HEK293 (cell line): ENCODE measurements around the gene IGSF23.

Experiments
- PRDM1 ChIP-seq: fragments of 450-650 bp; formaldehyde crosslinking; IDR thresholded peaks from 2 replicates; pipeline ENCODE4; 2016; ENCODE audit warnings: missing biosample characterization, missing genetic modification characterization
- ZNF10 ChIP-seq: fragments of 450-650 bp; formaldehyde crosslinking; IDR thresholded peaks from 2 replicates; pipeline ENCODE4 v1.5.1; 2017; ENCODE audit warnings: missing biosample characterization, missing genetic modification characterization
- ZNF146 ChIP-seq: fragments of 450-650 bp; formaldehyde crosslinking; IDR thresholded peaks from 2 replicates; pipeline ENCODE4 v1.5.1; 2016; ENCODE audit warnings: missing biosample characterization, missing genetic modification characterization
- ZNF2 ChIP-seq: fragments of 450-650 bp; formaldehyde crosslinking; IDR thresholded peaks from 2 replicates; pipeline ENCODE4 v1.5.1; 2016; ENCODE audit warnings: missing biosample characterization, missing genetic modification characterization
- ZNF654 ChIP-seq: fragments of 450-650 bp; formaldehyde crosslinking; IDR thresholded peaks from 2 replicates; pipeline ENCODE4 v1.5.1; 2016; ENCODE audit warnings: low read depth, missing biosample characterization, missing genetic modification characterization
- ZNF660 ChIP-seq: fragments of 450-650 bp; IDR thresholded peaks from 2 replicates; pipeline ENCODE4 v1.5.1; 2018; ENCODE audit warnings: missing biosample characterization, mild to moderate bottlenecking, missing genetic modification characterization
- ZNF664 ChIP-seq: fragments of 450-650 bp; formaldehyde crosslinking; IDR thresholded peaks from 2 replicates; pipeline ENCODE4 v1.5.1; 2016; ENCODE audit warnings: missing biosample characterization, missing genetic modification characterization
- ZNF837 ChIP-seq: fragments of 450-650 bp; formaldehyde crosslinking; IDR thresholded peaks from 2 replicates; pipeline ENCODE4 v1.5.1; 2016; ENCODE audit warnings: missing biosample characterization, missing genetic modification characterization
- ZNF843 ChIP-seq: fragments of 450-650 bp; formaldehyde crosslinking; IDR thresholded peaks from 2 replicates; pipeline ENCODE4 v1.5.1; 2016; ENCODE audit warnings: missing biosample characterization, missing genetic modification characterization
- TF ChIP-seq, protein P1 (sequence below): fragments of 450-650 bp; formaldehyde crosslinking; IDR thresholded peaks from 2 replicates; pipeline ENCODE4 v1.5.1; 2016; ENCODE audit warnings: missing biosample characterization, missing genetic modification characterization
- TF ChIP-seq, protein P2 (sequence below): fragments of 450-650 bp; IDR thresholded peaks from 2 replicates; pipeline ENCODE4 v1.5.1; 2018; ENCODE audit warnings: missing biosample characterization, missing genetic modification characterization
- TF ChIP-seq, protein P3 (sequence below): fragments of 450-650 bp; formaldehyde crosslinking; IDR thresholded peaks from 2 replicates; pipeline ENCODE4 v1.5.1; 2016; ENCODE audit warnings: missing biosample characterization, missing genetic modification characterization, borderline replicate concordance
- TF ChIP-seq, protein P4 (sequence below): fragments of 450-650 bp; formaldehyde crosslinking; IDR thresholded peaks from 2 replicates; pipeline ENCODE4 v1.5.1; 2016; ENCODE audit warnings: missing biosample characterization, missing genetic modification characterization
- TF ChIP-seq, protein P5 (sequence below): fragments of 450-650 bp; formaldehyde crosslinking; IDR thresholded peaks from 2 replicates; pipeline ENCODE4 v1.5.1; 2016; ENCODE audit warnings: missing biosample characterization, missing genetic modification characterization

IGSF23 gene

DNA sequence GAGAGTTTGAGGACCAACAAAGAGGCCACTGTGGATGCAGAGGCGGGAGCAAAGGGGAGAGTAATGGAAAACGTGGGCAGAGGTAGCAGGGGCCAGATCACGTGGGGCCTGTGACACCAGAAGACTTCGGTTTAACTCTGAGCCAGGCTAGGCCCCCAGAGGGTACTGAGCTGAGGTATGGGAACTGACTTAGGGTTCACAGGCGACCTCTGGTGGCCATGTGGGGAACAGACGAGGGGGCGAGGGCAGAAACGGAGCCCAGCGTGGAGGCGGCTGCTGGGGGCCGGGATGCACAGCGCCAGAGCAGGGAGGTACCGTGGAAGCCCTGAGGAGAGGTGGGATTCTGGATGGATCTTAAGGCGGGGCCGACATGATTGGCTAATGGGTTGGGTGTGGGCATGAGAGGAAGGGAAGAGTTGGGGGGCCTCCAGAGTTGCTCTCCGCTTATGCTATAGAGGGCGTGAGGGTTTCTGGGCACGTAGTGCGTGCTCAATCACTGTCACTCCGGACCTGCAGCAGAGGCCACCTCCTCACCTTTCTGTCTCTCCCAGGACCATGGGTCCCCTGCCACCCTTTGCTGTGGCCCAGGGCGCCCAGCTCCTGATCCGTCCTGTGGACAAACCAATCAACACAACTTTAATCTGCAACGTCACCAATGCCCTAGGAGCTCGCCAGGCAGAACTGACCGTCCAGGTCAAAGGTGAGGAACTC lies 44.0 kb downstream of the IGSF23 start (continued):
- TF ChIP-seq, protein P1, sequence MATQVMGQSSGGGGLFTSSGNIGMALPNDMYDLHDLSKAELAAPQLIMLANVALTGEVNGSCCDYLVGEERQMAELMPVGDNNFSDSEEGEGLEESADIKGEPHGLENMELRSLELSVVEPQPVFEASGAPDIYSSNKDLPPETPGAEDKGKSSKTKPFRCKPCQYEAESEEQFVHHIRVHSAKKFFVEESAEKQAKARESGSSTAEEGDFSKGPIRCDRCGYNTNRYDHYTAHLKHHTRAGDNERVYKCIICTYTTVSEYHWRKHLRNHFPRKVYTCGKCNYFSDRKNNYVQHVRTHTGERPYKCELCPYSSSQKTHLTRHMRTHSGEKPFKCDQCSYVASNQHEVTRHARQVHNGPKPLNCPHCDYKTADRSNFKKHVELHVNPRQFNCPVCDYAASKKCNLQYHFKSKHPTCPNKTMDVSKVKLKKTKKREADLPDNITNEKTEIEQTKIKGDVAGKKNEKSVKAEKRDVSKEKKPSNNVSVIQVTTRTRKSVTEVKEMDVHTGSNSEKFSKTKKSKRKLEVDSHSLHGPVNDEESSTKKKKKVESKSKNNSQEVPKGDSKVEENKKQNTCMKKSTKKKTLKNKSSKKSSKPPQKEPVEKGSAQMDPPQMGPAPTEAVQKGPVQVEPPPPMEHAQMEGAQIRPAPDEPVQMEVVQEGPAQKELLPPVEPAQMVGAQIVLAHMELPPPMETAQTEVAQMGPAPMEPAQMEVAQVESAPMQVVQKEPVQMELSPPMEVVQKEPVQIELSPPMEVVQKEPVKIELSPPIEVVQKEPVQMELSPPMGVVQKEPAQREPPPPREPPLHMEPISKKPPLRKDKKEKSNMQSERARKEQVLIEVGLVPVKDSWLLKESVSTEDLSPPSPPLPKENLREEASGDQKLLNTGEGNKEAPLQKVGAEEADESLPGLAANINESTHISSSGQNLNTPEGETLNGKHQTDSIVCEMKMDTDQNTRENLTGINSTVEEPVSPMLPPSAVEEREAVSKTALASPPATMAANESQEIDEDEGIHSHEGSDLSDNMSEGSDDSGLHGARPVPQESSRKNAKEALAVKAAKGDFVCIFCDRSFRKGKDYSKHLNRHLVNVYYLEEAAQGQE (tag by site-specific recombination) = no peak
- TF ChIP-seq, protein P2, sequence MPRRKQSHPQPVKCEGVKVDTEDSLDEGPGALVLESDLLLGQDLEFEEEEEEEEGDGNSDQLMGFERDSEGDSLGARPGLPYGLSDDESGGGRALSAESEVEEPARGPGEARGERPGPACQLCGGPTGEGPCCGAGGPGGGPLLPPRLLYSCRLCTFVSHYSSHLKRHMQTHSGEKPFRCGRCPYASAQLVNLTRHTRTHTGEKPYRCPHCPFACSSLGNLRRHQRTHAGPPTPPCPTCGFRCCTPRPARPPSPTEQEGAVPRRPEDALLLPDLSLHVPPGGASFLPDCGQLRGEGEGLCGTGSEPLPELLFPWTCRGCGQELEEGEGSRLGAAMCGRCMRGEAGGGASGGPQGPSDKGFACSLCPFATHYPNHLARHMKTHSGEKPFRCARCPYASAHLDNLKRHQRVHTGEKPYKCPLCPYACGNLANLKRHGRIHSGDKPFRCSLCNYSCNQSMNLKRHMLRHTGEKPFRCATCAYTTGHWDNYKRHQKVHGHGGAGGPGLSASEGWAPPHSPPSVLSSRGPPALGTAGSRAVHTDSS (tag by site-specific recombination) = no peak
- TF ChIP-seq ZNF660 (no peak), ZNF146 (tag by site-specific recombination) (no peak), ZNF843 (tag by site-specific recombination) (no peak), ZNF654 (tag by site-specific recombination) (peak; percentile 11; the same call in 1 of the 2 replicates), ZNF10 (tag by site-specific recombination) (no peak), ZNF2 (no peak), ZNF837 (tag by site-specific recombination) (no peak), PRDM1 (tag by site-specific recombination) (no peak), ZNF664 (tag by site-specific recombination) (no peak)
- TF ChIP-seq, protein P3, sequence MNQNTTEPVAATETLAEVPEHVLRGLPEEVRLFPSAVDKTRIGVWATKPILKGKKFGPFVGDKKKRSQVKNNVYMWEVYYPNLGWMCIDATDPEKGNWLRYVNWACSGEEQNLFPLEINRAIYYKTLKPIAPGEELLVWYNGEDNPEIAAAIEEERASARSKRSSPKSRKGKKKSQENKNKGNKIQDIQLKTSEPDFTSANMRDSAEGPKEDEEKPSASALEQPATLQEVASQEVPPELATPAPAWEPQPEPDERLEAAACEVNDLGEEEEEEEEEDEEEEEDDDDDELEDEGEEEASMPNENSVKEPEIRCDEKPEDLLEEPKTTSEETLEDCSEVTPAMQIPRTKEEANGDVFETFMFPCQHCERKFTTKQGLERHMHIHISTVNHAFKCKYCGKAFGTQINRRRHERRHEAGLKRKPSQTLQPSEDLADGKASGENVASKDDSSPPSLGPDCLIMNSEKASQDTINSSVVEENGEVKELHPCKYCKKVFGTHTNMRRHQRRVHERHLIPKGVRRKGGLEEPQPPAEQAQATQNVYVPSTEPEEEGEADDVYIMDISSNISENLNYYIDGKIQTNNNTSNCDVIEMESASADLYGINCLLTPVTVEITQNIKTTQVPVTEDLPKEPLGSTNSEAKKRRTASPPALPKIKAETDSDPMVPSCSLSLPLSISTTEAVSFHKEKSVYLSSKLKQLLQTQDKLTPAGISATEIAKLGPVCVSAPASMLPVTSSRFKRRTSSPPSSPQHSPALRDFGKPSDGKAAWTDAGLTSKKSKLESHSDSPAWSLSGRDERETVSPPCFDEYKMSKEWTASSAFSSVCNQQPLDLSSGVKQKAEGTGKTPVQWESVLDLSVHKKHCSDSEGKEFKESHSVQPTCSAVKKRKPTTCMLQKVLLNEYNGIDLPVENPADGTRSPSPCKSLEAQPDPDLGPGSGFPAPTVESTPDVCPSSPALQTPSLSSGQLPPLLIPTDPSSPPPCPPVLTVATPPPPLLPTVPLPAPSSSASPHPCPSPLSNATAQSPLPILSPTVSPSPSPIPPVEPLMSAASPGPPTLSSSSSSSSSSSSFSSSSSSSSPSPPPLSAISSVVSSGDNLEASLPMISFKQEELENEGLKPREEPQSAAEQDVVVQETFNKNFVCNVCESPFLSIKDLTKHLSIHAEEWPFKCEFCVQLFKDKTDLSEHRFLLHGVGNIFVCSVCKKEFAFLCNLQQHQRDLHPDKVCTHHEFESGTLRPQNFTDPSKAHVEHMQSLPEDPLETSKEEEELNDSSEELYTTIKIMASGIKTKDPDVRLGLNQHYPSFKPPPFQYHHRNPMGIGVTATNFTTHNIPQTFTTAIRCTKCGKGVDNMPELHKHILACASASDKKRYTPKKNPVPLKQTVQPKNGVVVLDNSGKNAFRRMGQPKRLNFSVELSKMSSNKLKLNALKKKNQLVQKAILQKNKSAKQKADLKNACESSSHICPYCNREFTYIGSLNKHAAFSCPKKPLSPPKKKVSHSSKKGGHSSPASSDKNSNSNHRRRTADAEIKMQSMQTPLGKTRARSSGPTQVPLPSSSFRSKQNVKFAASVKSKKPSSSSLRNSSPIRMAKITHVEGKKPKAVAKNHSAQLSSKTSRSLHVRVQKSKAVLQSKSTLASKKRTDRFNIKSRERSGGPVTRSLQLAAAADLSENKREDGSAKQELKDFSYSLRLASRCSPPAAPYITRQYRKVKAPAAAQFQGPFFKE (tag by site-specific recombination) = no peak
- TF ChIP-seq, protein P4, sequence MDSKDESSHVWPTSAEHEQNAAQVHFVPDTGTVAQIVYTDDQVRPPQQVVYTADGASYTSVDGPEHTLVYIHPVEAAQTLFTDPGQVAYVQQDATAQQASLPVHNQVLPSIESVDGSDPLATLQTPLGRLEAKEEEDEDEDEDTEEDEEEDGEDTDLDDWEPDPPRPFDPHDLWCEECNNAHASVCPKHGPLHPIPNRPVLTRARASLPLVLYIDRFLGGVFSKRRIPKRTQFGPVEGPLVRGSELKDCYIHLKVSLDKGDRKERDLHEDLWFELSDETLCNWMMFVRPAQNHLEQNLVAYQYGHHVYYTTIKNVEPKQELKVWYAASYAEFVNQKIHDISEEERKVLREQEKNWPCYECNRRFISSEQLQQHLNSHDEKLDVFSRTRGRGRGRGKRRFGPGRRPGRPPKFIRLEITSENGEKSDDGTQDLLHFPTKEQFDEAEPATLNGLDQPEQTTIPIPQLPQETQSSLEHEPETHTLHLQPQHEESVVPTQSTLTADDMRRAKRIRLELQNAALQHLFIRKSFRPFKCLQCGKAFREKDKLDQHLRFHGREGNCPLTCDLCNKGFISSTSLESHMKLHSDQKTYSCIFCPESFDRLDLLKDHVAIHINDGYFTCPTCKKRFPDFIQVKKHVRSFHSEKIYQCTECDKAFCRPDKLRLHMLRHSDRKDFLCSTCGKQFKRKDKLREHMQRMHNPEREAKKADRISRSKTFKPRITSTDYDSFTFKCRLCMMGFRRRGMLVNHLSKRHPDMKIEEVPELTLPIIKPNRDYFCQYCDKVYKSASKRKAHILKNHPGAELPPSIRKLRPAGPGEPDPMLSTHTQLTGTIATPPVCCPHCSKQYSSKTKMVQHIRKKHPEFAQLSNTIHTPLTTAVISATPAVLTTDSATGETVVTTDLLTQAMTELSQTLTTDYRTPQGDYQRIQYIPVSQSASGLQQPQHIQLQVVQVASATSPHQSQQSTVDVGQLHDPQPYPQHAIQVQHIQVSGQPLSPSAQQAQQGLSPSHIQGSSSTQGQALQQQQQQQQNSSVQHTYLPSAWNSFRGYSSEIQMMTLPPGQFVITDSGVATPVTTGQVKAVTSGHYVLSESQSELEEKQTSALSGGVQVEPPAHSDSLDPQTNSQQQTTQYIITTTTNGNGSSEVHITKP = no peak
- TF ChIP-seq, protein P5, sequence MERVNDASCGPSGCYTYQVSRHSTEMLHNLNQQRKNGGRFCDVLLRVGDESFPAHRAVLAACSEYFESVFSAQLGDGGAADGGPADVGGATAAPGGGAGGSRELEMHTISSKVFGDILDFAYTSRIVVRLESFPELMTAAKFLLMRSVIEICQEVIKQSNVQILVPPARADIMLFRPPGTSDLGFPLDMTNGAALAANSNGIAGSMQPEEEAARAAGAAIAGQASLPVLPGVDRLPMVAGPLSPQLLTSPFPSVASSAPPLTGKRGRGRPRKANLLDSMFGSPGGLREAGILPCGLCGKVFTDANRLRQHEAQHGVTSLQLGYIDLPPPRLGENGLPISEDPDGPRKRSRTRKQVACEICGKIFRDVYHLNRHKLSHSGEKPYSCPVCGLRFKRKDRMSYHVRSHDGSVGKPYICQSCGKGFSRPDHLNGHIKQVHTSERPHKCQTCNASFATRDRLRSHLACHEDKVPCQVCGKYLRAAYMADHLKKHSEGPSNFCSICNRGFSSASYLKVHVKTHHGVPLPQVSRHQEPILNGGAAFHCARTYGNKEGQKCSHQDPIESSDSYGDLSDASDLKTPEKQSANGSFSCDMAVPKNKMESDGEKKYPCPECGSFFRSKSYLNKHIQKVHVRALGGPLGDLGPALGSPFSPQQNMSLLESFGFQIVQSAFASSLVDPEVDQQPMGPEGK (tag by site-specific recombination) = 0 out of 2 replicates have a peak, but pooled peaks have one; percentile 30
